HL-60/S4 treated with retinoic acid at 250 ng/mL for 4 days and 3 days (cell line): Measurements from ENCODE around the gene DNAAF8.

ENCODE experiments used
- in situ Hi-C: fragments of 300-500 bp; cut with MboI; formaldehyde crosslinking; loops from 2 replicates; pipeline ENCODE4 v1.7.0; 2022; ENCODE audit warnings: low sequenced_read_pairs

The DNAAF8 gene

DNA sequence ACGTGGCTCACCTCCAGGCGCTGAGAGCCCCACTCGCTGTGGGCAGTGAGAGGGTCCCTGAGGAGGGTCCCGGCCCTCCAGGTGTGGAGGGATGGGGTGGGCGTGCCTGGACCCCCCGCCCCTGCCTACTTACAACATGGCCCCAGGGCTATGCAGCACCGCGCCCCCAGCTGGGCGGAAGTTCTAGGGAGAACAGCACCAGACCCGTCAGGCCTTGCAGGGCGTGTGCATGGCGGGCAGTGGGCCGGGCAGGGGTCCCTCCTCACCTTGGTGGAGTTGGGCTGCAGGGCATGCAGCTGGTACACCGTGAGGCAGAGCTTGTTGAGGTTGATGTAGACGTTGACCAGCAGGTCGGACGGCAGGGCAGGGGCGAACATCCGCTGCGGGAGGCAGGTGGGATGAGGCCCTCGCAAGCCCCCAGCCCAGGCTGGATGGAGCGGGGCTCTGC lies 63.5 kb downstream of the DNAAF8 start:
- in situ Hi-C loops, result no loop called here

DNA sequence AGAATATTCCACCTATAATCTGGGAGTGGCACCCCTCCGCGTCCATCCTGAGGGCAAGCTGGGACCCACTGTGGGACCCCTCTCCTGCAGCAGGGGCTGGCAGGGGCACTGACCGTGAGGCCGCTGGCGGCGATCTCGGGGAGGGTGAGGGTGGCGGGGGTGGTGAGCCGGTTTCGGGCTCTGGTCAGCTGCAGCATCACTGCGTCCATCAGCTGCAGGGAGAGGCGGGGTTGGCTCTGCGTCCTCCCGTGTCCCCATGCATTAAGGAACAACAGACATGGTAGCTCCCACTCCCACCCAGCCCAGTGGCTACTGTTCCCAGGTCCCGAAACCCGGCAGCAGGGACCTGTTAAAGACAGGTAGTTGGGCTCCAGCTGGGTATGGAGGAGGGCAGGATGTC lies 64.1 kb downstream of the DNAAF8 start:
- in situ Hi-C loops, result no loop called here
